Putamen (tissue), 1 donor: Measurements from ENCODE around the gene TNS1.

Experiments
- DNase-seq: peaks from one replicate; pipeline ENCODE4 v3.0.0-alpha.2; 2016; ENCODE audit warnings: low spot score

The TNS1 gene

GRCh38 chr2:217998926-217999594, 3.7 kb downstream of the TNS1 start:
- DNase-seq = no peak

GRCh38 chr2:217997510-217997909, 5.3 kb downstream of the TNS1 start:
- DNase-seq = no peak

- no peak for DNase-seq
Observed at GRCh38 chr2:217996361-217996760, 6.4 kb downstream of the TNS1 start.

- DNase-seq = no peak
Observed at GRCh38 chr2:217995731-217996231, 7.0 kb downstream of the TNS1 start.

GRCh38 chr2:217994776-217995274, 8.0 kb downstream of the TNS1 start:
- DNase-seq = no peak

- no peak for DNase-seq
Observed at GRCh38 chr2:217993817-217994463, 8.9 kb downstream of the TNS1 start.

GRCh38 chr2:217993138-217993537, 9.7 kb downstream of the TNS1 start:
- DNase-seq = no peak

GRCh38 chr2:217992061-217992460, 10.7 kb downstream of the TNS1 start:
- no peak for DNase-seq

GRCh38 chr2:217990791-217991465, 11.9 kb downstream of the TNS1 start:
- DNase-seq = no peak

GRCh38 chr2:217990389-217990788, 12.4 kb downstream of the TNS1 start:
- DNase-seq = no peak

- no peak for DNase-seq
Observed at GRCh38 chr2:217989221-217989948, 13.4 kb downstream of the TNS1 start.

GRCh38 chr2:217988840-217989204, 14.0 kb downstream of the TNS1 start:
- no peak for DNase-seq

- peak; percentile 58 for DNase-seq
Observed at GRCh38 chr2:217988014-217988839, 14.6 kb downstream of the TNS1 start.

GRCh38 chr2:217987391-217987790, 15.4 kb downstream of the TNS1 start:
- no peak for DNase-seq

- DNase-seq = no peak
Observed at GRCh38 chr2:217986256-217986961, 16.4 kb downstream of the TNS1 start.

- DNase-seq = no peak
Observed at GRCh38 chr2:217983276-217984233, 19.2 kb downstream of the TNS1 start.

- DNase-seq = no peak
Observed at GRCh38 chr2:217981971-217982370, 20.8 kb downstream of the TNS1 start.

GRCh38 chr2:217981084-217981730, 21.6 kb downstream of the TNS1 start:
- no peak for DNase-seq

GRCh38 chr2:217980591-217980990, 22.2 kb downstream of the TNS1 start:
- DNase-seq = no peak
